Thymus (tissue), 14 donors: ENCODE measurements around the gene SCARF2. TPM values are rescaled to one million over a fixed set of nuclear protein-coding genes. Genes with fewer than 3 reads are reported as not detected.
"Not testable (repeated sequence)": the region's sequence is repeated elsewhere in the genome, so short reads cannot be mapped to it uniquely, and the experiment has no call there.

ENCODE experiments used
- DNase-seq, 9 donors: peaks; one replicate each; pipeline ENCODE4 v3.0.0-alpha.2; 2013; ENCODE audit warnings: low spot score in 9 of 9, low read depth in 6 of 9, missing footprints in 1 of 9
- H3K27ac ChIP-seq, 2 donors: one replicate each; pipeline ENCODE4 v1.5.1; 2013; ENCODE audit warnings: control low read depth in 1 of 2, low read depth in 1 of 2, low read length in 1 of 2, mild to moderate bottlenecking in 1 of 2, moderate library complexity in 1 of 2
- H3K27me3 ChIP-seq, 2 donors: one replicate each; pipeline ENCODE4 v1.5.1; 2013; ENCODE audit warnings: low read length in 1 of 2; ENCODE audit not compliant: control insufficient read depth in 2 of 2, insufficient read depth in 1 of 2
- H3K36me3 ChIP-seq, 2 donors: one replicate each; pipeline ENCODE4 v1.5.1; 2013; ENCODE audit warnings: low read length in 1 of 2, mild to moderate bottlenecking in 1 of 2, moderate library complexity in 1 of 2; ENCODE audit not compliant: control insufficient read depth in 2 of 2, insufficient read depth in 2 of 2
- H3K4me1 ChIP-seq, 2 donors: one replicate each; pipeline ENCODE4 v1.5.1; 2013; ENCODE audit warnings: low read length in 2 of 2; ENCODE audit not compliant: control insufficient read depth in 2 of 2, insufficient read depth in 2 of 2
- H3K4me3 ChIP-seq, 2 donors: one replicate each; pipeline ENCODE4 v1.5.1; 2013; ENCODE audit warnings: low read length in 2 of 2, control low read depth in 1 of 2, mild to moderate bottlenecking in 1 of 2
- H3K9me3 ChIP-seq, 2 donors: one replicate each; pipeline ENCODE4 v1.5.1; 2013; ENCODE audit warnings: low read length in 1 of 2, mild to moderate bottlenecking in 1 of 2; ENCODE audit not compliant: control insufficient read depth in 2 of 2, insufficient read depth in 1 of 2
- WGBS: extraction: QIAGEN DNeasy Blood & Tissue Kit; methylation state at CpG from one replicate; pipeline ENCODE4 v1.1.7; 2013; 5-methylcytosine and 5-hydroxymethylcytosine counted together
- long read RNA-seq, 10 donors: transcript quantifications; one replicate each; lab custom pipeline, GENCODE V29; 2026
- polyA plus RNA-seq: library from polyadenylated mRNA; stranded (reverse); fragments of 200-250 nt; gene quantifications from one replicate; pipeline ENCODE4 v1.2.3, GENCODE V29; 2013
- total RNA-seq: library from RNA; stranded (reverse); fragments of 120-200 nt; gene quantifications from one replicate; pipeline ENCODE4 v1.2.4, GENCODE V29; 2013
- donor health status: healthy.

The SCARF2 gene
- total RNA-seq (0.38 TPM), polyA plus RNA-seq (1.3 TPM)
- long read RNA-seq, donor 1, result 0 reads
- long read RNA-seq, donor 2, result 0 reads
- long read RNA-seq, donor 3, partial matches to known transcripts, result 0 of 1 reads
- long read RNA-seq, donor 3, other reads (novel, unspliced or antisense), result 0 of 1 reads
- long read RNA-seq, donor 4, result 0 reads
- long read RNA-seq, donor 5, partial matches to known transcripts, result 0 of 1 reads
- long read RNA-seq, donor 5, other reads (novel, unspliced or antisense), result 0 of 1 reads
- long read RNA-seq, donor 6, result 0 reads
- long read RNA-seq, donor 7, result 0 reads
- long read RNA-seq, donor 8, result 0 reads
- long read RNA-seq, donor 9, result 0 reads
- long read RNA-seq, donor 10, result 0 reads

GRCh38 chr22:20437613-20438426 lies at the start of gene SCARF2:
Gene SCARF2 (minus strand): TSS chr22:20437825. CDS start chr22:20437754, 71 bp downstream.
- Histone ChIP-seq H3K4me1 (peaks cover 0 to 8% of the 10 kb centered on the region in 2 donors), H3K27ac (no peak within 1 kb of the TSS), H3K27me3 (peaks cover 46 to 80% of the 10 kb centered on the region in 2 donors), H3K9me3 (no peaks in the 10 kb centered on the region), H3K4me3 (peak within 1 kb of the TSS; percentile 20 to 22), H3K36me3 (peaks cover 0 to 5% of the 10 kb centered on the region in 2 donors)
- 4% methylated on average over 95 of the region's 95 CpGs for WGBS
- DNase-seq, result no peak

GRCh38 chr22:20486229-20486628 lies 48.6 kb upstream of the SCARF2 start:
- Histone ChIP-seq H3K9me3 (no peaks in the 10 kb centered on the region), H3K4me3 (no peak overlapping the region), H3K36me3 (no peaks in the 10 kb centered on the region), H3K27me3 (no peaks in the 10 kb centered on the region), H3K4me1 (peaks cover 2 to 8% of the 10 kb centered on the region in 2 donors), H3K27ac (no peak overlapping the region)
- WGBS, result 95% methylated on average over 2 of the region's 2 CpGs
- no peak for DNase-seq

- Histone ChIP-seq H3K4me3 (no peak overlapping the region), H3K36me3 (no peaks in the 10 kb centered on the region), H3K27me3 (no peaks in the 10 kb centered on the region), H3K4me1 (peaks cover 0 to 3% of the 10 kb centered on the region in 2 donors), H3K27ac (no peak overlapping the region), H3K9me3 (no peaks in the 10 kb centered on the region)
- 95% methylated on average over 4 of the region's 4 CpGs for WGBS
- no peak for DNase-seq
Observed at GRCh38 chr22:20484948-20485683, 47.5 kb upstream of the SCARF2 start.

- 98% methylated on average over 14 of the region's 14 CpGs for WGBS
- no peak for DNase-seq
- no peak overlapping the region for H3K27ac ChIP-seq
- H3K9me3 ChIP-seq, result no peaks in the 10 kb centered on the region
- no peak overlapping the region for H3K4me3 ChIP-seq
- H3K4me1 ChIP-seq, result no peaks in the 10 kb centered on the region
- no peaks in the 10 kb centered on the region for H3K36me3 ChIP-seq
- no peaks in the 10 kb centered on the region for H3K27me3 ChIP-seq
Observed at GRCh38 chr22:20483771-20484170, 46.1 kb upstream of the SCARF2 start.

GRCh38 chr22:20483143-20483506 lies 45.5 kb upstream of the SCARF2 start:
- 97% methylated on average over 7 of the region's 7 CpGs for WGBS
- not testable (repeated sequence) for H3K4me1 ChIP-seq, H3K27ac ChIP-seq, H3K4me3 ChIP-seq, H3K9me3 ChIP-seq, DNase-seq, H3K27me3 ChIP-seq, H3K36me3 ChIP-seq

GRCh38 chr22:20479612-20480196 lies 42.1 kb upstream of the SCARF2 start:
- peaks cover 0 to 5% of the 10 kb centered on the region in 2 donors for H3K4me1 ChIP-seq
- H3K4me3 ChIP-seq, result no peak overlapping the region
- H3K27ac ChIP-seq, result no peak overlapping the region
- H3K27me3 ChIP-seq, result no peaks in the 10 kb centered on the region
- 98% methylated on average over 1 of the region's 1 CpG for WGBS
- DNase-seq, result no peak
- H3K9me3 ChIP-seq, result no peaks in the 10 kb centered on the region
- H3K36me3 ChIP-seq, result no peaks in the 10 kb centered on the region

- H3K27me3 ChIP-seq, H3K4me3 ChIP-seq, H3K27ac ChIP-seq, H3K9me3 ChIP-seq, H3K36me3 ChIP-seq, DNase-seq, H3K4me1 ChIP-seq: not testable (repeated sequence)
- WGBS, result 97% methylated on average over 6 of the region's 6 CpGs
Observed at GRCh38 chr22:20478059-20478458, 40.4 kb upstream of the SCARF2 start.

- not testable (repeated sequence) for H3K4me3 ChIP-seq, H3K4me1 ChIP-seq, H3K36me3 ChIP-seq, H3K9me3 ChIP-seq, DNase-seq, H3K27me3 ChIP-seq, H3K27ac ChIP-seq
- WGBS, result 97% methylated on average over 12 of the region's 12 CpGs
Observed at GRCh38 chr22:20475569-20475968, 37.9 kb upstream of the SCARF2 start.

- no peaks in the 10 kb centered on the region for H3K36me3 ChIP-seq
- H3K4me1 ChIP-seq, result peaks cover 0 to 5% of the 10 kb centered on the region in 2 donors
- 86% methylated on average over 4 of the region's 4 CpGs for WGBS
- no peaks in the 10 kb centered on the region for H3K27me3 ChIP-seq
- no peak overlapping the region for H3K4me3 ChIP-seq
- no peaks in the 10 kb centered on the region for H3K9me3 ChIP-seq
- no peak overlapping the region for H3K27ac ChIP-seq
- no peak for DNase-seq
Observed at GRCh38 chr22:20475115-20475436, 37.5 kb upstream of the SCARF2 start.
